ENCODE data around the gene COLEC12. TPM values are rescaled to one million over a fixed set of nuclear protein-coding genes. Genes with fewer than 3 reads are reported as not detected.
A peak's percentile ranks its signal among the peaks of the same experiment; 100 is the strongest.

Gene COLEC12
- total and polyA plus RNA-seq, 8 donors = 32.9 to 124 (median 103) TPM

DNA sequence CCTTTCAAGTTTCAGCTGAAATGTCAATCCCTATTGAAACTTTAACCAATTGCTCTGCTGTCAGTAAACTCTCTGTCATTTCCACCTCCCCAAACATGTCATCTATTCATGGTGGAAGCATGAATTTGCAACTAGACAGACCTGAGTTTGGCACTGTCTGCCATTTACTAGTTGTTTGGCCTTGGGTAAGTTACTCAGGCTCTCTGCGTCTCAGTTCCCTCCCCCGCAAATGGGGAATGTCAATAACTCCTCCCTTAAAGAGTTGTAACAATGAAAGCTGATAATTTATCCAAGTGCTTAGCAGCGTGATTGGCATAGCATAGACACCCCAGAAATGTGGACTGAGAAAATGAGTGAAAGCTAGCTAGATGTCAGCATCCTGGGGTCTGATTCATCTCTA, 159.4 kb downstream of the COLEC12 start:
- no peak for DNase-seq
- Histone ChIP-seq H3K9me3 (no peaks in the 10 kb centered on the region), H3K27ac (no peak overlapping the region), H3K4me1 (peaks cover 0 to 6% of the 10 kb centered on the region in 2 donors), H3K27me3 (no peaks in the 10 kb centered on the region), H3K36me3 (peaks cover 0 to 3% of the 10 kb centered on the region in 2 donors), H3K4me3 (no peak overlapping the region)
- TF ChIP-seq CTCF (IDR thresholded peaks at IDR 0.05) = no peak
- no peak for ATAC-seq
- intact Hi-C loops (cut with DNase I) = no loop called here

GRCh38 chr18:340044-340443, 160.5 kb downstream of the COLEC12 start:
- Histone ChIP-seq H3K4me1 (peaks cover 0 to 12% of the 10 kb centered on the region in 2 donors), H3K27ac (no peak overlapping the region), H3K9me3 (no peaks in the 10 kb centered on the region), H3K36me3 (peaks cover 0 to 3% of the 10 kb centered on the region in 2 donors), H3K27me3 (no peaks in the 10 kb centered on the region), H3K4me3 (no peak overlapping the region)
- no peak for TF ChIP-seq CTCF (IDR thresholded peaks at IDR 0.05)
- DNase-seq (no peak), ATAC-seq (no peak)
- intact Hi-C loops (cut with DNase I) = no loop called here

GRCh38 chr18:339200-339599, 161.3 kb downstream of the COLEC12 start:
- H3K27me3 ChIP-seq = no peaks in the 10 kb centered on the region
- TF ChIP-seq CTCF (IDR thresholded peaks at IDR 0.05) = no peak

DNA sequence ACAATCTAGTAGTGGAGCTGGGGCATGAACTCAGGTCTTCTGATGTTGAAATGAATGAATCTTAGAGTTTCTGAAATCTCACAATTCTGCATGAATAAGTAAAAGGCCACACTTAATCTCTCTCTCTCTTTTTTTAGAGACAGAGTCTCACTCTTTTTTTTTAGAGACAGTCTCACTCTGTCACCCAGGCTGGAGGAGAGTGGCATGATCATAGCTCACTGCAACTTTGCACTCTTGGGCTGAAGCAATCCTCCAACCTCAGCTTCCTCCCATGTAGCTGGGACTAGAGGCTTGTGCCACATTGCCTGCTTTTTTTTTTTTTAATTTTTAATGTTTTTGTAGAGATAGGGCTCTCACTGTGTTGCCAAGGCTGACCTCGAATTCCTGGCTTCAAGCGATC, 163.8 kb downstream of the COLEC12 start:
- ATAC-seq (peak; percentile 46), DNase-seq (no peak)
- intact Hi-C loops (cut with DNase I) = no loop called here
- H3K27me3 ChIP-seq = no peaks in the 10 kb centered on the region
- H3K9me3 ChIP-seq = no peaks in the 10 kb centered on the region
- TF ChIP-seq CTCF (IDR thresholded peaks at IDR 0.05) = no peak
- no peak overlapping the region for H3K27ac ChIP-seq
- H3K4me1 ChIP-seq = peaks cover 9 to 16% of the 10 kb centered on the region in 2 donors
- no peak overlapping the region for H3K4me3 ChIP-seq
- H3K36me3 ChIP-seq = no peaks in the 10 kb centered on the region

More at GRCh38 chr18:339200-339599, 161.3 kb downstream of the COLEC12 start:
- intact Hi-C loops (cut with DNase I) = no loop called here
- DNase-seq = no peak
- peaks cover 0 to 12% of the 10 kb centered on the region in 2 donors for H3K4me1 ChIP-seq
- no peak for ATAC-seq
- H3K27ac ChIP-seq = no peak overlapping the region
- no peak overlapping the region for H3K4me3 ChIP-seq
- H3K9me3 ChIP-seq = no peaks in the 10 kb centered on the region
- H3K36me3 ChIP-seq = no peaks in the 10 kb centered on the region

DNA sequence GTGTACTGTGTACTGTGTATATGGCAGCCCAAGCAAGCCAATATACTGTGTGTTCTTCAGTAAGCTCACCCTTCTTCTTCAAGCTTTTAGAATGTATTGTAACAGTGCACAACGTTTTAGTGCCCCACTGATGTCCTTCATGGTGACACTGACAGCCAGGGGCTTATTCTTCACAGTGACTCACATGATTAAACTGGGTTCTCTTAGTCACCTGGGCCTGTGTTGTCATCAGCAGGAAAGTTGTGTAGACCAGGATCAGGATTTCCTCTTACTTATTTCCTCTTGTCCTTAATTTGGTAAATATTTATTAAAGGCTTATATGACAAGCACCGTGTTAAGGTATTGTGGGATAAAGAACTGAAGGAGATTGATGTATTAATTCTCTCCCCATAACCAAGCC, 164.8 kb downstream of the COLEC12 start:
- H3K4me1 ChIP-seq = peaks cover 9 to 23% of the 10 kb centered on the region in 2 donors
- no peaks in the 10 kb centered on the region for H3K9me3 ChIP-seq
- no peak overlapping the region for H3K4me3 ChIP-seq
- no peak overlapping the region for H3K27ac ChIP-seq
- no peaks in the 10 kb centered on the region for H3K36me3 ChIP-seq
- DNase-seq (no peak), ATAC-seq (no peak)
- no peaks in the 10 kb centered on the region for H3K27me3 ChIP-seq
- intact Hi-C loops (cut with DNase I) = no loop called here
- no peak for TF ChIP-seq CTCF (IDR thresholded peaks at IDR 0.05)
